ENCODE results near the gene ZBED6. TPM values are rescaled to one million over a fixed set of nuclear protein-coding genes. Genes with fewer than 3 reads are reported as not detected.
"Not testable (repeated sequence)": the region's sequence is repeated elsewhere in the genome, so short reads cannot be mapped to it uniquely, and the experiment has no call there.

Gene ZBED6
- total and polyA plus RNA-seq, 4 donors = 2.4 to 14.1 (median 3.9) TPM

- DNase-seq (ENCODE audit: low spot score) = no peak
- Histone ChIP-seq H3K4me3 (ENCODE audit: low read depth in 1 of 3, low read length in 3 of 3) (no peak overlapping the region), H3K27ac (ENCODE audit: low read depth in 1 of 2, low read length in 2 of 2) (no peak overlapping the region), H3K4me1 (ENCODE audit: control insufficient read depth in 4 of 4, insufficient read depth in 4 of 4, low read length in 3 of 4) (no peaks in the 10 kb centered on the region), H3K27me3 (ENCODE audit: control insufficient read depth in 4 of 4, insufficient read depth in 4 of 4, low read length in 3 of 4) (no peaks in the 10 kb centered on the region), H3K9me3 (ENCODE audit: control insufficient read depth in 4 of 4, low read length in 3 of 4) (no peaks in the 10 kb centered on the region), H3K36me3 (ENCODE audit: control insufficient read depth in 4 of 4, insufficient read depth in 3 of 4, low read depth in 1 of 4, low read length in 3 of 4) (no peaks in the 10 kb centered on the region), H3K9ac (ENCODE audit: low read depth in 1 of 2, low read length in 2 of 2) (no peak overlapping the region)
- TF ChIP-seq TAF1 (conservative IDR thresholded peaks at IDR 0.05) (no peak), NR2F2 (IDR thresholded peaks at IDR 0.05) (no peak), YY1 (IDR thresholded peaks at IDR 0.05) (no peak), CTCF (IDR thresholded peaks at IDR 0.05; ENCODE audit: low read depth, low read length, missing input control) (no peak), RAD21 (IDR thresholded peaks at IDR 0.05) (no peak), SP1 (IDR thresholded peaks at IDR 0.05) (no peak), FOXA2 (IDR thresholded peaks at IDR 0.05) (no peak), EGR1 (IDR thresholded peaks at IDR 0.05; ENCODE audit: low read depth in 2 of 2) (no peak), RXRA (IDR thresholded peaks at IDR 0.05) (no peak), ATF3 (IDR thresholded peaks at IDR 0.05) (no peak), REST (IDR thresholded peaks at IDR 0.05) (no peak), ZBTB33 (IDR thresholded peaks at IDR 0.05) (no peak), MAX (IDR thresholded peaks at IDR 0.05) (no peak), GABPA (IDR thresholded peaks at IDR 0.05 in 1 of 2, conservative IDR thresholded peaks at IDR 0.05 in 1 of 2) (no peak), HNF4G (IDR thresholded peaks at IDR 0.05) (no peak), HNF4A (conservative IDR thresholded peaks at IDR 0.05) (no peak)
- WGBS = 96% methylated on average over 6 of the region's 6 CpGs
Observed at GRCh38 chr1:203746281-203746680, 49.1 kb upstream of the ZBED6 start.

GRCh38 chr1:203751051-203751450 lies 44.4 kb upstream of the ZBED6 start:
- Histone ChIP-seq H3K36me3 (ENCODE audit: control insufficient read depth in 4 of 4, insufficient read depth in 3 of 4, low read depth in 1 of 4, low read length in 3 of 4) (no peaks in the 10 kb centered on the region), H3K9ac (ENCODE audit: low read depth in 1 of 2, low read length in 2 of 2) (no peak overlapping the region), H3K9me3 (ENCODE audit: control insufficient read depth in 4 of 4, low read length in 3 of 4) (no peaks in the 10 kb centered on the region), H3K4me3 (ENCODE audit: low read depth in 1 of 3, low read length in 3 of 3) (no peak overlapping the region), H3K27me3 (ENCODE audit: control insufficient read depth in 4 of 4, insufficient read depth in 4 of 4, low read length in 3 of 4) (no peaks in the 10 kb centered on the region), H3K27ac (ENCODE audit: low read depth in 1 of 2, low read length in 2 of 2) (no peak overlapping the region), H3K4me1 (ENCODE audit: control insufficient read depth in 4 of 4, insufficient read depth in 4 of 4, low read length in 3 of 4) (no peaks in the 10 kb centered on the region)
- 95% methylated on average over 3 of the region's 3 CpGs for WGBS
- no peak for TF ChIP-seq MAX (IDR thresholded peaks at IDR 0.05)
- TF ChIP-seq RAD21 (IDR thresholded peaks at IDR 0.05) = no peak
- no peak for TF ChIP-seq FOXA1 (IDR thresholded peaks at IDR 0.05)
- TF ChIP-seq TAF1 (conservative IDR thresholded peaks at IDR 0.05) = no peak
- no peak for DNase-seq (ENCODE audit: low spot score)

- H3K27me3 ChIP-seq (ENCODE audit: control insufficient read depth in 4 of 4, insufficient read depth in 4 of 4, low read length in 3 of 4); H3K4me3 ChIP-seq (ENCODE audit: low read depth in 1 of 3, low read length in 3 of 3); H3K36me3 ChIP-seq (ENCODE audit: control insufficient read depth in 4 of 4, insufficient read depth in 3 of 4, low read depth in 1 of 4, low read length in 3 of 4); H3K9ac ChIP-seq (ENCODE audit: low read depth in 1 of 2, low read length in 2 of 2); H3K27ac ChIP-seq (ENCODE audit: low read depth in 1 of 2, low read length in 2 of 2); DNase-seq (ENCODE audit: low spot score); H3K9me3 ChIP-seq (ENCODE audit: control insufficient read depth in 4 of 4, low read length in 3 of 4); H3K4me1 ChIP-seq (ENCODE audit: control insufficient read depth in 4 of 4, insufficient read depth in 4 of 4, low read length in 3 of 4): not testable (repeated sequence)
- WGBS = 86% methylated on average over 5 of the region's 5 CpGs
Observed at GRCh38 chr1:203751618-203752361, 43.6 kb upstream of the ZBED6 start.
